ENCODE measurements around the gene AGXT.

Gene AGXT

GRCh38 chr2:240919786-240920782, 51.5 kb downstream of the AGXT start:
- TF ChIP-seq, protein P1, sequence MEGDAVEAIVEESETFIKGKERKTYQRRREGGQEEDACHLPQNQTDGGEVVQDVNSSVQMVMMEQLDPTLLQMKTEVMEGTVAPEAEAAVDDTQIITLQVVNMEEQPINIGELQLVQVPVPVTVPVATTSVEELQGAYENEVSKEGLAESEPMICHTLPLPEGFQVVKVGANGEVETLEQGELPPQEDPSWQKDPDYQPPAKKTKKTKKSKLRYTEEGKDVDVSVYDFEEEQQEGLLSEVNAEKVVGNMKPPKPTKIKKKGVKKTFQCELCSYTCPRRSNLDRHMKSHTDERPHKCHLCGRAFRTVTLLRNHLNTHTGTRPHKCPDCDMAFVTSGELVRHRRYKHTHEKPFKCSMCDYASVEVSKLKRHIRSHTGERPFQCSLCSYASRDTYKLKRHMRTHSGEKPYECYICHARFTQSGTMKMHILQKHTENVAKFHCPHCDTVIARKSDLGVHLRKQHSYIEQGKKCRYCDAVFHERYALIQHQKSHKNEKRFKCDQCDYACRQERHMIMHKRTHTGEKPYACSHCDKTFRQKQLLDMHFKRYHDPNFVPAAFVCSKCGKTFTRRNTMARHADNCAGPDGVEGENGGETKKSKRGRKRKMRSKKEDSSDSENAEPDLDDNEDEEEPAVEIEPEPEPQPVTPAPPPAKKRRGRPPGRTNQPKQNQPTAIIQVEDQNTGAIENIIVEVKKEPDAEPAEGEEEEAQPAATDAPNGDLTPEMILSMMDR (IDR thresholded peaks at IDR 0.05; ENCODE audit: control insufficient read depth, extremely low read depth, insufficient read depth): no peak
- DNase-seq (ENCODE audit: low read depth): no peak
- no peak overlapping the region for H3K4me3 ChIP-seq (ENCODE audit: low read depth, low read length)

- no peak overlapping the region for H3K4me3 ChIP-seq (ENCODE audit: low read depth, low read length)
- TF ChIP-seq, protein P1 (IDR thresholded peaks at IDR 0.05; ENCODE audit: control insufficient read depth, extremely low read depth, insufficient read depth): no peak
- no peak for DNase-seq (ENCODE audit: low read depth)
Measured at GRCh38 chr2:240920783-240921231, 52.2 kb downstream of the AGXT start.

GRCh38 chr2:240921311-240921994, 52.8 kb downstream of the AGXT start:
- TF ChIP-seq, protein P1 (IDR thresholded peaks at IDR 0.05; ENCODE audit: control insufficient read depth, extremely low read depth, insufficient read depth): no peak
- H3K4me3 ChIP-seq (ENCODE audit: low read depth, low read length): no peak overlapping the region
- DNase-seq (ENCODE audit: low read depth): no peak

DNA sequence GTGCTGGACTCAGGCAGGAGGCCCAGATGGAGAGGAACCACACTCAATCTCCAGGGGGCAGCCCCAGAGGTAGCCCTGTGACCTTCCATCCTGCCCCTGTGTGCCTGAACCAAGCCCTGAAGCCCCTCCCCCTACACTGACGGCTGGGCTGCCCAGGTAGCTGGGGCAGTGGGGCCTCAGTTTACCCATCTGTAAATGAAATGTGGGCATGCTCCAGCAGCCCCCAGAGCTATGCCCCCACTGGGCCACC, 53.3 kb downstream of the AGXT start:
- TF ChIP-seq, protein P1 (IDR thresholded peaks at IDR 0.05; ENCODE audit: control insufficient read depth, extremely low read depth, insufficient read depth): no peak
- H3K4me3 ChIP-seq (ENCODE audit: low read depth, low read length): no peak overlapping the region
- no peak for DNase-seq (ENCODE audit: low read depth)

DNA sequence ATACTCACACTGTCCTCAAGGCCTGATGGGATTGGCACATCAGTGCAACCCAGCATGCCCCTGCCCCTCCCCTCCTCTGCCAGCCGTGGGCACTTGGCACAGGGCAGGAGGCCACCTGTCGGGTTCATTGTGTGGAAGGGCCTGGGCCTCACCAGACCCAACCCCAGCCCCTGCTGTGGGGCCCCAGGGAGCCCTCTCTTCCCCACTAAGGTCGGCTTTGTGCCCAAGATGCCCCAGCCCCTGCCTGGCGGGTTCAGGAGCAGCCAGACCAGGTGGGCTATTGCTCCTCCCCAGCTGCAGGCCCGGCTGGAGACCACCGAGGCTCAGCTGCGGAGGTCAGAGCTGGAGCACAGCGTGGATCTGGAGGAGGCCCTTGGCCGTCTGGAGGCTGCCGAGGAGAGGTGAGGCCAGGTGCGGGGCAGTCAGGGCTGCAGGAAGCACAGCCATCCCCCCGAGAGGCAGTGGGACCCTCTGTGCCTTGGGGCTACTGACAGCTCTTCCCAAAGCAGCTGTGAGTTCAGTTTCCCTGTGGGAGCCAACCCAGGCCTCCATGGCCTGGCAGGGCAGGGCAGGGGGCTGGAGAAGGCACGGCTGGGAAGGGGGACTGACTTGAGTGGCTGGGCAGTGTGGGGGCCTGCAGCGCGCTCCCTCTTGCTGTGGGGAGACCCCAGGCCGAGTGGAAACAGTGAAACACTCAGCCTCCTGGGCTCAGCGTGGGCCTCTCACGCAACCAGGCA, 53.8 kb downstream of the AGXT start:
- no peak for DNase-seq (ENCODE audit: low read depth)
- H3K4me3 ChIP-seq (ENCODE audit: low read depth, low read length): no peak overlapping the region
- TF ChIP-seq, protein P1 (IDR thresholded peaks at IDR 0.05; ENCODE audit: control insufficient read depth, extremely low read depth, insufficient read depth): no peak

GRCh38 chr2:240922982-240923537, 54.4 kb downstream of the AGXT start:
- no peak for DNase-seq (ENCODE audit: low read depth)
- TF ChIP-seq, protein P1 (IDR thresholded peaks at IDR 0.05; ENCODE audit: control insufficient read depth, extremely low read depth, insufficient read depth): no peak
- H3K4me3 ChIP-seq (ENCODE audit: low read depth, low read length): no peak overlapping the region

Data from LNCaP clone FGC (cell line).